Activated CD4-positive, CD25-positive, alpha-beta regulatory T cell treated with anti-CD3 and anti-CD28 coated beads, Interleukin-2, amount 50 U/mL, for 24 hours (primary cell): ENCODE data around the gene ENPP1.
"Not testable (repeated sequence)": the region's sequence is repeated elsewhere in the genome, so short reads cannot be mapped to it uniquely, and the experiment has no call there.

ENCODE experiments used
- ATAC-seq, 2 donors: fragments of 150-1000 bp; cut with Tn5 transposase; one replicate each; pipeline ENCODE4 v1.10.0; 2021; ENCODE audit warnings: mild to moderate bottlenecking in 1 of 2, moderate library complexity in 1 of 2

Gene ENPP1

GRCh38 chr6:131832363-131832762 is 24.5 kb downstream of the ENPP1 start:
- no peak for ATAC-seq

- ATAC-seq: no peak
Observed at GRCh38 chr6:131838051-131838450, 30.2 kb downstream of the ENPP1 start.

- ATAC-seq: no peak
Observed at GRCh38 chr6:131839388-131839787, 31.6 kb downstream of the ENPP1 start.

GRCh38 chr6:131840441-131840840 is 32.6 kb downstream of the ENPP1 start:
- no peak for ATAC-seq

GRCh38 chr6:131840936-131841583 is 33.2 kb downstream of the ENPP1 start:
- no peak for ATAC-seq

GRCh38 chr6:131843768-131844167 is 35.9 kb downstream of the ENPP1 start:
- no peak for ATAC-seq

GRCh38 chr6:131844243-131844841 is 36.5 kb downstream of the ENPP1 start:
- no peak for ATAC-seq

GRCh38 chr6:131846023-131846663 is 38.3 kb downstream of the ENPP1 start:
- no peak for ATAC-seq

GRCh38 chr6:131846905-131847304 is 39.1 kb downstream of the ENPP1 start:
- ATAC-seq: no peak

GRCh38 chr6:131849799-131850198 is 42.0 kb downstream of the ENPP1 start:
- ATAC-seq: no peak

GRCh38 chr6:131851049-131851769 is 43.4 kb downstream of the ENPP1 start:
- no peak for ATAC-seq

GRCh38 chr6:131852200-131852599 is 44.4 kb downstream of the ENPP1 start:
- no peak for ATAC-seq

GRCh38 chr6:131854803-131855202 is 47.0 kb downstream of the ENPP1 start:
- no peak for ATAC-seq

- ATAC-seq: no peak
Observed at GRCh38 chr6:131858765-131859415, 51.1 kb downstream of the ENPP1 start.

- ATAC-seq: not testable (repeated sequence)
Observed at GRCh38 chr6:131859658-131860057, 51.8 kb downstream of the ENPP1 start.

- ATAC-seq: no peak
Observed at GRCh38 chr6:131861381-131861780, 53.6 kb downstream of the ENPP1 start.

- no peak for ATAC-seq
Observed at GRCh38 chr6:131862476-131862875, 54.7 kb downstream of the ENPP1 start.

- ATAC-seq: no peak
Observed at GRCh38 chr6:131867744-131868143, 59.9 kb downstream of the ENPP1 start.

GRCh38 chr6:131868836-131869235 is 61.0 kb downstream of the ENPP1 start:
- no peak for ATAC-seq

GRCh38 chr6:131875647-131876046 is 67.8 kb downstream of the ENPP1 start:
- ATAC-seq: no peak

- ATAC-seq: no peak
Observed at GRCh38 chr6:131876545-131876944, 68.7 kb downstream of the ENPP1 start.

GRCh38 chr6:131877999-131878789 is 70.4 kb downstream of the ENPP1 start:
- ATAC-seq: no peak
